ENCODE results near the gene LHX3.

LHX3 gene

DNA sequence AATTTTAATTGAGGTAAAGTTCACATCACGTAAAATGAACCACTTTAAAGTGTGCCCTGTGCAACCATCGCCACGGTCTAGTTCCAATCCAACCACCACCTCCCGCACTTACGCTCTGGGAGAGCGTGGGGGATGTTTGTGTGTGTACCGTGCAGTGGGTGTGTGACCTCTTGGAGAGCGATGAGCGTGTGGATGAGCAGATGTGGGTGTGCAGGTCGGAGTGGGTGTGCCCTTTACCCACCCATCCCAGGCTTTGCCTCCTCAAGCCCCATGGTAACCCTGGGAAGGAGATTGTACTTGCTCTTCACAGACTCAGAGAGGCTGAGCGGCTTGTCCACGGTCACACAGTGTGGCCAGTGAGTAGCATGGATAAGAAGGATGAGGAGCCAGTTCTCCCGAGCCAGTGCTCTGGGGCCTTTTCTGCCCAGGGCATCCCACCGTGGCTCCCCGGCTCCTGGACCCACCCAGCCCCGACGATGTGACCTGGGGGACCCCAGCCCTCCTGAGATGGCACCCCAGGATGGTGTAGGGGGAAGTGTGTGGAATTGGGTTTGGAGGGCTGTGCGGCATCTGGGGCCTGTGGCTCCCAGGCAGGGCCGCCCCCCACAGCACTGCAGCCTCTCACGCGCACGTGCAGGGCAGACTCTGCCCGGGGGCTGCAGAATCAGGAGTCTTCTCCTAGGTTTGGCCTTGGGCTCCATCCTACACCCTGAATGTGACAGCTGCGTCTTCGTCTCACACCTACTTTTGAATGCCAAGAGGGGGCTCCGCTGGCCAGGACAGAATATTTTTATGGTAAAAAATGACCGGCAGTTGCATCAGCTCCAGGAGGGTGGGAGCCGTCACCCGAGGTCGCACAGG is 13.6 kb downstream of the LHX3 start:
- DNase-seq, result no peak

GRCh38 chr9:136190656-136191055 is 14.3 kb downstream of the LHX3 start:
- DNase-seq, result no peak

DNA sequence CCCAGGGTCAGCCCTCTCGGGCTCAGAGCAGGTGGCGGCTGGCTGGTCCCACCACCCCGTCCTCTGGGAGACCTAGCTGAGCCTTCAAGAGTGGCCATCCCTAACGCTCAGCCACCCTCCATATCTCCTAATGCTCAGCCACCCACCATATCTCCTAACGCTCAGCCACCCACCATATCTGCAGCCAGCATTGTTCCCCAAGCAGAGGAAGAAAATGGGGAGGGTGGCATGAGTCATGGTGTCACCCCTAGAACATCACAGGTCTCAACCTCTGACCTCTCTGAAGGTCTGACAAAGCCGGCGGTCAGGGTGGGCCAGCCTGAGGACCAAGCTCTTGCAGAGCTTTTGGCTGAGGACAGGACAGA is 14.7 kb downstream of the LHX3 start:
- no peak for DNase-seq

DNA sequence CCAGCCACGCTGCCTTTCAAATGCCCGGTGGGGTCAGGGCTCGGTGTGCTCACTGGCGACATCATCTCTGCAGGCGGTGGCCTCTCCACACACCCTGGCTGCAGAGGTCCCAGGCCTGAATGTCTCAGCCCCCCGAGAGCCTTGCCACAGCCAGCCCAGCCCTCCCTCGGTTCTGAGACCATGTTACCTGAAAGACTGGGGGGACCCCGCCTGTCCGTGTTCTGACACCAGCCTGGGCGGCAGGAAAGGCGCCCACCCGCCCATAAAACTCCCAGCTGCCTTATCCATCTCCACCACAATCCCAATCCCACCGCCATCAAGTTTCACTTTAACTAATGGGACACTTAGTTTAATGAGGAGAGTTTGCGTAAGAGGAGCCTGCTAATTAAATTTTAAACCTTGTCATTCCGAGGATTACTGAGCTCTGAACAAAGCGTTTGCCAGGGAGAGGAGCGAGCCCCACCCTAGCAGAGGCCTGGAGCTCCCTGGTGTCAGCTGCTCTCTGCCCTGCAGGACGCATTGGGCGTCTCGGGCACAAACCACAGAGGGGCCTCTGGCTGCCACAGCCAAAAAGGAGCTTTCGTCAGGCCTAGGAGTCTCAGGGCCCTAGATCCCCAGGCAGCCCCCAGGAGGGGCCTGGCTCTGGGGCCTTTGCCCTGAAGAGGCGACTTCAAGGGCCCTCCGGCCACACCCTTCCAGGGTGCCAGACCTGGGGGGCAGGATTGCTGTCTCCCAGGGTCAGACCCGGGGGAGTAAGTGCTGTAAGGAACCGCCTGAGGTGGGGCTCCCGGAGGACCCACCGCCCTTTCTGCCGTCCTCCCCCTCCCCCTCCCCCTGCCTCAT is 15.3 kb downstream of the LHX3 start:
- no peak for DNase-seq

GRCh38 chr9:136187683-136188586 is 17.0 kb downstream of the LHX3 start:
- DNase-seq, result no peak

DNA sequence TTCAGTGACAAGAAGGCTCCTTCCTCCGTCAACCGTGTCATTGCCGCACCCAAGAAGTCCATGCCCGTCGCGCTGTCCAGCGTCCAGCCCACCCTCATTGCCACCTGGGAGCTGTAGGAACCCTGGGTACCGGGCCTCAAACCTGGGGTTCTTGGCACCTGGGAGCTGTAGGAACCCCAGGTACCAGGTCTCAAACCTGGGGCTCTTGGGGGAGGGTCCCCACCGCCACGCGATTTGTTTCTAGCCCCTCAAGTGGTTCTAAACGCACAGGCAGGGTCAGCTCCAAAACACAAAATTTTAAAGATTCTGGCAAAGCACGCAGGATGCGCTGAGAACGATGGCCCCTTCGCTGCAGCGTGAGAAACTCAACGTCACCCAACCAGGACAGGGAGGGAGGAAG is 17.7 kb downstream of the LHX3 start:
- no peak for DNase-seq

- DNase-seq, result no peak
Observed at GRCh38 chr9:136186386-136186785, 18.5 kb downstream of the LHX3 start.

DNA sequence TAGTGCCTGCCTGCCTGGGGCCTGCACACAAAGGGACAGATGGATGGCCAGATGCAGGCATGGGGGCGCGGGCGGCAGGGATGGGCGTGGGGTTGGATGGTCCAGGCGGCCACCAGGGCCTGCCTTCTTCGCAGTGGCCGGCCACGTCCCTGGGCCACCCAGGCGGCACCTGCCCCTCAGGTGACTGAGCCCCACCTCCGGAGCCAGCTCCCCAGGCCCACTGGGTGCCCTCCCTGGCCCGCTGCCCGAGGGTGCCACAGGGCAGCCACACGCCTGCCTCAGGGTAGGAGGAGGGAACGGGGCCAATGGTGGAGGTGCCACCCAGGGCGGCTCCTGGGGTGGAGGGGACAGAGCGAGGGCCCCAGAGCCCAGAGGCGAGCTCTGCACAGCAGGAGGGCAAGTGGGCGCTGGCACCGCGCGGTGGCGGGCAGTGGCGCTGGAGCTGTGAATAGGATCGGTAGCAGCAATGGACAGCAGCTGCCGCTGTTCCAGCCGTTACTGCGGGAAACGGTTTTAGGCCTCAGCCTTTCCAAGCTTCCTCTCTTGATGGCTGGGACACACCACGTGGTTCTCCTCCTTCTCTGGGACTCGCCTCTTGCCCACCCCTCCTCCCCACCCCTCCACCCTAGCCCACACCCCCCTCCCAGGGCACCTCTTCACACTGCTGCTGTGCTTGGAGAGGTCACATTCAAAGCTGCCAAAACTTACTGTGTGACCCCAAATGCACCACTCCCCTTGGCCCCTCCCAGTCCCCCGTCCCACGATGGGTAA is 19.1 kb downstream of the LHX3 start:
- no peak for DNase-seq

DNA sequence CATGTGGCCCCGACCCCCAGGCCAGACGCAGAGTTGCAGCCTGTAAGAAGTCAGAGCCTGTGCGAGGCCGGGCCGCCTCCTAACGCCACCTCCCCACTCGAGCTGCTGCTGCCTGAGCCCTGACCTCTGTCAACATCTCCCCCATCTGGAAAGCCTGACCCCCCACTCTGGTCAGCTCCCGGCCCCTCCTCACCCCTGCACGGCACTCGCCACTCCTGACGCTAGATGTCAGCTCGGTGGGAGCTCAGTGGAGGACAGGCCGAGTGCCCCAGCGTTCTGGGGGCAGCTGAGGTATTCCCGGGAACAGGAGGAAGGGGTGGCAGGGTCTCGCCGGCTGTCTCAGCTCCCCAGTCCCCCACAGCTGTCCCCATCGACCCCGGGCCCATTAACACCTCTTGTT is 19.9 kb downstream of the LHX3 start:
- DNase-seq, result no peak

DNA sequence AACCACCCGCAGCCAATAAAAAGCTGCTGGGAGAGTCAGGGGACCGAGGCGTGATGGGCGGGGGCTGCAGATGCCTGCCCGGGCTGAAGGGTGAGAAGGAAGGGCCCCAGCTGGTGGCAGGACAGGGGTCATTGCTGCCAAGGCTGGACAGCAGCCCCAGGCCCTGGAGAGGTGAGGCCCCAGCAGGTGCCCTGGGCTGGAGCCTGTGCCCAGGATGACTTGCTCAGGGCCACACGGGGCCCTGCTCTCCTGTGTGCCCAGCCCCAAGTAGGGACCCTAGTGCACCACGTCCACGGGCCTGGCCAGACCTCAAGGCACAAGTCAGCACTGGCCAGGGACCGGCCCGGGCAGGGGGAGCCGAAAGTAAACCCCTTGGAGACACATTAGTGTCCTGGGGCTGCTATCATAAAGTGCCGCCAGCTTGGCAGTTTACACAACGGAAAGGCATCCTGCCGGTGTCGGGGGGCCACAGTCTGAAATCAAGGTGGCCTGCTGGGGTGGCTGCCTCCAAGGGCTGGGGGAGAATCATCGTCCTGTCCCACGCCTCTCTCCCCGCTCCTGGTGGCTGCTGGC is 22.0 kb downstream of the LHX3 start:
- DNase-seq, result no peak

GRCh38 chr9:136182420-136182787 is 22.5 kb downstream of the LHX3 start:
- DNase-seq, result no peak

- no peak for DNase-seq
Observed at GRCh38 chr9:136181784-136182419, 23.0 kb downstream of the LHX3 start.

DNA sequence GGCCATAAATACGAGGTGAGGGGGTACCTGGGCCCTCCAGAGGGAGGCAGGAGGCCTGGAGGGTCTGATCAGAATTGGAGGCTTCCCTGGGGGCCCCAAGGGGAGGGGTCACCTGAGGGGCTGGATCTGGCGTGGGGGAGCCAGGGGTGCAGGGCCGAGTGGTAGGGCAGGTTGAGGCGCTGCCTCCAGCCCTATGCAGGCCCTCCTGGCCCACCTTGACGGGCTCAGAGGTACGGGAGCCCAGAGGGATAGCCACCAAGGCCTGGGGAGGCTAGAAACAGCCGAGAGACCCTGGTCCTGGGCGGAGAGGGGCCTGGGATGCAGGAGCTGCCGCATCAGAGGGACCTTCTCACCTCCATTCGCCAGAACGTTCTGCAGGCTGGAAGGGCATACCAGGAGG is 24.3 kb downstream of the LHX3 start:
- DNase-seq, result no peak

DNA sequence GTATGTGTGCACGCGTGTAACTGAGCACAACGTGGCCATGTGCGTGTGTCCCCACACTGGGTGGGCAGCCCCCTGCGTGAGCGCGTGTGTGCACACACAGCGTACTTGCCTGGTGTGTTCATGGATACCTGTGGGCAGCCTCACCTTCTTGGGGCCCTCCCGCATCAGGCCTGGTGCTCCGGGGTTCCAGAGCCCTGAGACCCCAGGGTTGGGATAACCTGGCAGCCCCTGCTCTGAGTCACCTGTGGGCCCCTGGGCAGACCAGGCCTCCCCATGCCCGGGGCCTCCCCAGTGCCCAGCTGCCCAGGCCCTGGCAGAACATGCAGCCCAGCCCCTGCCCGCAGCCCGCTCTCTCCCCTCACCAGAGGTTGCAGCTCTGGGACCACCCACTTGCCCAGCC is 25.2 kb downstream of the LHX3 start:
- DNase-seq, result no peak

- DNase-seq, result no peak
Observed at GRCh38 chr9:136179101-136179616, 25.8 kb downstream of the LHX3 start.

GRCh38 chr9:136178773-136179075 is 26.2 kb downstream of the LHX3 start:
- no peak for DNase-seq

DNA sequence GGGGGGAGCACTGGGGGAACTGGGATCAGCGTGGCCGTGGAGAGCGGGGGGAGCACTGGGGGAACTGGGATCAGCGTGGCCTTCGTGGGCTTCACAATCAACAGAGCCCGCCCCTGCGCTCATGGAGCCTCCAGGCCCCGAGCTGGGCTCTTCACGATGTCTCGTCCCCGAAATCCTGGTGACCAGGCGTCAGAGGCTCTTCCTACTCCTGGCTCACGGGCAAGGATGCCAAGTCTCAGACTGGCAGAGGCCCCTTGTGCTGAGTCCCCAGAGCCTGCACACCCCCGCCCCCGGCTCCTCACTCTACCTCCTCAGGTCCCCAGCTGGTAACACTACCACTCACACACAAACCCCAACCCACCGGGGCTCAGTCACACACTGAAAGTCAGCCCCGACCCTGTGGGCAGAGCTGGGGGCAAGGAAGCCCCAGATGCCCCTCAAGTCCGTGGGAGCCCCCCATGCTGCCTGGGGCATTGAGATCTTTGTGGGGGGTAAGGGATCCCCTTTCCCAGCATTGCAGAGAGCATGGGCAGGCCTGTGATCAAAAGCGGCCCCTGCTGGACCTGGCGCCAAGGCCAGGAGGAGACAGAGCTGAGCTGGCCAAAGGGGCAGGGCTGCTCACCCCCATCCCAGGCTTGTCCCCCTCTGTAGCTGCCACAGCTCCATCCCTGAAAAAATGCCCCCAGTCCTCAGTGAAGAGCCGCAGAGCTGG is 26.7 kb downstream of the LHX3 start:
- no peak for DNase-seq

GRCh38 chr9:136177224-136177623 is 27.7 kb downstream of the LHX3 start:
- DNase-seq, result no peak

- no peak for DNase-seq
Observed at GRCh38 chr9:136175616-136176197, 29.2 kb downstream of the LHX3 start.
